HFF-Myc (cell line): ENCODE results near the gene CHCHD6.

Experiments
- DNase-seq: peaks from one replicate; pipeline ENCODE4 v3.0.0-alpha.2; 2011; ENCODE audit warnings: low read depth; ENCODE audit errors: extremely low read depth
- H3K4me3 ChIP-seq: replicated peaks from 2 replicates; pipeline ENCODE4 v1.5.1; 2011; ENCODE audit warnings: low read depth, mild to moderate bottlenecking, control low read depth, low read length
- TF ChIP-seq, protein P1 (sequence below): IDR thresholded peaks from 2 replicates; pipeline ENCODE4 v1.5.1; 2012; ENCODE audit warnings: mild to moderate bottlenecking, low read depth, low read length, control low read depth; ENCODE audit errors: missing control alignments

The CHCHD6 gene

DNA sequence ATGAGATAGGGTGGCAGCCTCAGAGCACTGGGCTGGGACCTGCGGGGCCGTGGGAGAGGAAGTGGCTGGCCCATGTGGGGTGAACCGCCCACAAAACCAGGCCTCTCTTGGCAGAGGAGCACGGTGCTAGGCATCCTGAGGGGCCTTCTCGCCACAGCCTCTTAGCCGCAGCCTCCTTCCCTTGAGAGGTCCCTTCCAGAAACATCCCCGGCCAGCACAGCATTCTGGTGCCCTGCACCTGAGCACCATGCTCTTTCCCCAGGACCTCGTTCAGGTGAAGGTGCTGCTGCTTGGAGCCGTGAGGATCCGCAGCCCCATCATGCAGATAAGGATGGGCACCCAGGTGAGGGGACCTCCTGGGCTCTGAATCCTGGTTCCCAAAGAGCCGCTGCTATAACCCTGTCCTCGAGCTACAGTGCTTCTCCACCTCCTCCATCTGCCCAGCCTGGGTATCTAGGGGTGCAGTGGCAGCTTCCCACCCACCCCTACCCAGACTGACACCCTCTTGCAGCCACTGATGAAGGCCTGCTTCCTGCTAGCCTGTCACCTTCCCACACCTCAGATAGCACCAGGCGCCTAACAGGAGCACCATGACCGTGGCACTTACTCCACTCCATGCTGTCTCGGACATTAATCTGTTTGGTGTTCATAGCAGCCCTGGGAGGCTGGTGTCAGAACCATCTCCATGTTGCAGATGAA is 37.9 kb upstream of the CHCHD6 start:
- DNase-seq: no peak
- TF ChIP-seq, protein P1, sequence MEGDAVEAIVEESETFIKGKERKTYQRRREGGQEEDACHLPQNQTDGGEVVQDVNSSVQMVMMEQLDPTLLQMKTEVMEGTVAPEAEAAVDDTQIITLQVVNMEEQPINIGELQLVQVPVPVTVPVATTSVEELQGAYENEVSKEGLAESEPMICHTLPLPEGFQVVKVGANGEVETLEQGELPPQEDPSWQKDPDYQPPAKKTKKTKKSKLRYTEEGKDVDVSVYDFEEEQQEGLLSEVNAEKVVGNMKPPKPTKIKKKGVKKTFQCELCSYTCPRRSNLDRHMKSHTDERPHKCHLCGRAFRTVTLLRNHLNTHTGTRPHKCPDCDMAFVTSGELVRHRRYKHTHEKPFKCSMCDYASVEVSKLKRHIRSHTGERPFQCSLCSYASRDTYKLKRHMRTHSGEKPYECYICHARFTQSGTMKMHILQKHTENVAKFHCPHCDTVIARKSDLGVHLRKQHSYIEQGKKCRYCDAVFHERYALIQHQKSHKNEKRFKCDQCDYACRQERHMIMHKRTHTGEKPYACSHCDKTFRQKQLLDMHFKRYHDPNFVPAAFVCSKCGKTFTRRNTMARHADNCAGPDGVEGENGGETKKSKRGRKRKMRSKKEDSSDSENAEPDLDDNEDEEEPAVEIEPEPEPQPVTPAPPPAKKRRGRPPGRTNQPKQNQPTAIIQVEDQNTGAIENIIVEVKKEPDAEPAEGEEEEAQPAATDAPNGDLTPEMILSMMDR: no peak
- no peak overlapping the region for H3K4me3 ChIP-seq

DNA sequence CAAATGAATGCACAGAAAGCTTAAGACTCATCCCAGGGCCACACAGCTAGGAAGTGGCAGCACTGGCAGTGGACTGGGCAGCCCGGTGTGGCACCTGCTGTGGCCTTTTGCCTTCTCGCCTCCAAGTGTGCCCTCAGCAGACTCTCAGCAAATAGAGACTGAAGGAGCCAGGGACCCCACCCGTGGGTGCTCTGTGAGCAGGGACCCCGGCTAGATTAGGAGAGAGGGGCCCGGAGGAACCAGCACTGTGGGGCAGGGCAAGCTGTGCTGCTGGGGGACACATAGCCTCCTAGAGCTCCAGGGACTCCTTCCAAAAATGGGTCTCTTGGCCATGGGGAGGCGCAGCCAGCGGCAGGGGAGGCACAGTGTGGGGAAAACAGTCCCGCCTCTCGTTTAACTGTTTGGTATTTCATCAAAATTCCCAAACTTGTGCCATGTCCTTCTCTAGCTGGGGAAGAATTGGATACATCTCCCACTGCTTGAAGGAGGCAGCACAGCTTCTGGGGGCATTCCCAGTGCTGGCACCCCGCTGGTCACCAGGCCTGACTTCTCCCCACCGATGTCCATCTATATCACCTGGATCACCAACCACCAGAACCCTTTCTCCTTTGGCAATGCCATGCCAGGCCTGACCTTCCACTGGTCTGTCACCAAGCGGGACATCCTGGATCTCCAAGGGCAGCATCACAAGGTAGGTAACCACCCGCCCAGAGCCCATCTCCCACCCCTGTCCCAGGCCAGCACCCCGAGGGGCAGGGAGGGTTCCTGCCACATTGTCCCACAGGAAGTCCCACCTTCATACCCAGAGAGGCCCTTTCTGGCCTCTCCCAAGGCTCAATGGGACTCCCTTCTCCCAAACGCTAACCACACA is 37.1 kb upstream of the CHCHD6 start:
- no peak overlapping the region for H3K4me3 ChIP-seq
- no peak for DNase-seq
- TF ChIP-seq, protein P1: no peak

DNA sequence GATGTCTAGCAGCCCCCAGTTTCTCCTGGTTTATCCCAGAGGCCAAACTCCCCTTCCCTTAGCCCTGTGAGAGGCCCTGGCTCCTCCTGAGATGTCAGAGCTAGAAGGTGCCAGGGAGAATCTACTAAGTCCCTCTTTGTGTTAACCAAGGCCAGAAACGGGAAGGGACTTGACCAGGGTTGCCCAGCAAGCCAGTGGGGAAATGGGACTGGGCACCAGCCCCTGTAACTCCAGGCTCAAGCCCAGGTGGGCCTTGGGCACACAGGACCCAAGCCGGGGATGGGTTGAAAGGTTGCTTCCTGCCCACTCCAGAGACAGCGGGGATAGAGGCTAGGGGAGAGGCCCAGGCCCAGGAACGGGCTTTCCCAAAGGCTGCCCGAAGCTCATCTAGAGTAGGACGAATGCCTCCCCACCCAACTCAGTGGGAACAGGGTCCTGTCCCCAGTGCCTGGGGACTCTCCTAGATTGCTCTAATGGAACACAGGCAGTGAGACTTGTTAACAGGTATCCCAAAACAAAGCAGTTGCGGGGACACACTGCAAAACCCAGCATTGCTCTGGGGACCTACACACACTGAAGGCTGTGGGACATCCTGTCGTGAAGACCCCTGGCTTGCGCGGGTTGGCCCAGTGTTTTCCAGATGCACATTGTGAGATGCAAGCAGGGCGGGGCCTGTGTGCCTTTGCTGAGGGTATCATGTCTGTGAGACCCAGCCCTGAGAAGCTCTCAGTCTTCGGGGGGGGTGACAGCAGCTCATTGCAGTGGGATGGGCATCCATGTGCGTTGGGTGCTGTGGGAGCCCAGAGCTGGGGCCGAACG is 36.2 kb upstream of the CHCHD6 start:
- TF ChIP-seq, protein P1: no peak
- no peak for DNase-seq
- no peak overlapping the region for H3K4me3 ChIP-seq

DNA sequence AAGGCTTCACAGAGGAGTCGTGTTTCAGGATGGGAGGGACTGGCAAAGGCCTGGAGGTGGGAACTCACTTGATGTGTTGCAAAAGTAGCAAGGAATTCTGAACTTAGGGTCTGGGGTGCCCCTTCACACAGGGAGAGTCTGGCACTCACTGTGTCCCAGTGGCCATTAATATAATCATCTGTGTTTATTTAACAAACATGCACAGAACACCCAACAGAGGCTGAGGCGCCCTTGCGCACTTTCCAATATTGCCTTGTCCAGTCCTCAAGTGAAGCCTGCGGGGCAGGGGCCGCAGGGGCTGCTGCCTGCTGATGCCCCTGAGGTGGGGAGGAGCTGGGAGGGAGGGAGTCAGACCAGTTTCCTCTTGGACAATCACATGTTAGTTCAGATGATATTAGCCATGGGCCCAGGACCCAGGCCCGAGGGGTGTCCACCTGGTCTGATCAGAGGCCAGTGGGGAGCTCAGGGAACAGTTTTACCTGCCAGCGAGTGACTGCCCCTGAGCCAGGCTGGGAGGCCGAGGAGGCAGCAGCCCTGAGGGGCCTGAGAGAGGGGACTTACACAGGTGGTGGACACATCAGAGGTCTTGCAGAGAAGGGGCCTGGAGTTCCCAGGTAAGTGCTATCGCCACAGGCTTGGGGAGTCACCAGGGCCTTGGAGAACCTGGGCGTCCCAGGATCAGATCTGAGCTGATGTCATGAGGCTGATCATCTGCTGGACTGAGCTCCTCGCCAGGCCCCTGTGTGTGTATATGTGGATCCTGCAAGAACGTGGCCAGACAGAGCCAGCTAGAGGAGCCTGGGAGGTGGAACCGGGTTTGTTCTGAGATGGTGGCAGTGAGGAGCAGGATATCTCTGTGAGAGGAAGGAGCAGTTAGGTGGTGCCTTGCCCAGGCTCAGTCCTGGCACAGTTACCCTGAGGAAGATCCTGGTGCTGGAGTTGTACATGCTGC is 35.3 kb upstream of the CHCHD6 start:
- TF ChIP-seq, protein P1: no peak
- H3K4me3 ChIP-seq: no peak overlapping the region
- DNase-seq: no peak

DNA sequence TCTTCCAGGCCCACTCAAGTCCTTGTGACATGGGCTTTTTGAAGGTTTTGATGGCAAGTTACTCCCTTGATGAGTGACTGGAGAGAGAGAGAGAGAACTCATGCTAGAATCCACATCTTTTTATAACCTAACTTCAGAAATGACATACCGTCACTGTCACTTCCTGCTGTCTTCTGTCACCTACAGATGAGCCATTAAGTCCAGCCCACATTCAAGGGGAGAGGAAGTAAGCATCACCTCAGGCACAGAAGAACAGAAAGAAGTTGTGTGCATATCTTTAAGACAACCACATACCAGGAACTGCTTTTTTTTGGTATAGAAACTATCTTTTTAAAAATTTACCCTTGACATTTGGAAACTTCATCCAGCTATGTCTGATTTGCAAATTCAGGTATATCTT is 32.5 kb upstream of the CHCHD6 start:
- no peak overlapping the region for H3K4me3 ChIP-seq
- TF ChIP-seq, protein P1: no peak
- DNase-seq: no peak

DNA sequence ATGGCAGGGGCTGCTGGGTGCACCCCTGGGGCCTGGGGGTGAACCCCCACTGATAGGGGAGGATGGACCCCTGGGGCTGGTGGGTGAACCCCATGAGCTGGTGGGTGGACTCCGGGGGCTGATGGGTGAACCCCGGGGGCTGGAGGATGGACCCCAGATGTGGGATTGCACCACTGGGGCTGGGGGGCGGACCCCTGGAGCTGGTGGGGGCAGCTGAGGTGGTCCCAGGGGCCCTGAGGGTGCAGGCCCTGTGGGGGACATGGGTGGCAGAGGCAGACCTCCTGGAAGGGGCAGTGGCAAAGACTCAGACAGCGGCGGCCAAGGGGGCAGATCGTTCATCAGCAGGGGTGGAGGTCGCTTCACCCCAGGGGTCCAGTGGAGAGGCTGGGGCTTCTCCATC is 31.7 kb upstream of the CHCHD6 start:
- H3K4me3 ChIP-seq: no peak overlapping the region
- TF ChIP-seq, protein P1: no peak
- DNase-seq: no peak
